Fibroblast of skin of scalp (primary cell): ENCODE measurements around the gene CPXCR1. TPM values are rescaled to one million over a fixed set of nuclear protein-coding genes. Genes with fewer than 3 reads are reported as not detected.
"Not testable (repeated sequence)": the region's sequence is repeated elsewhere in the genome, so short reads cannot be mapped to it uniquely, and the experiment has no call there.

Experiments used
- DNase-seq: peaks from one replicate; pipeline ENCODE4 v3.0.0-alpha.2; 2013
- polyA plus RNA-seq, 2 experiments: library from polyadenylated mRNA; unstranded; fragments of 120-200 nt; gene quantifications; one replicate each; pipeline ENCODE4 v1.2.1, GENCODE V29; 2013; ENCODE audit not compliant: insufficient read length in 2 of 2

Gene CPXCR1
- polyA plus RNA-seq (2013, experiment 1 of 2; ENCODE audit: insufficient read length): not detected
- not detected for polyA plus RNA-seq (2013, experiment 2 of 2; ENCODE audit: insufficient read length)

- DNase-seq: no peak
Measured at GRCh38 chrX:88746925-88747324, at the start of gene CPXCR1. Gene CPXCR1 (plus strand): TSS chrX:88747225. CDS start chrX:88753415, 6,190 bp downstream.

- DNase-seq: no peak
Measured at GRCh38 chrX:88735835-88736234, 11.2 kb upstream of the CPXCR1 start.

GRCh38 chrX:88746215-88746614 lies 810 bp upstream of the CPXCR1 start:
- DNase-seq: not testable (repeated sequence)

- not testable (repeated sequence) for DNase-seq
Measured at GRCh38 chrX:88752339-88752738, 5.3 kb downstream of the CPXCR1 start.

GRCh38 chrX:88789825-88790224 lies 42.8 kb downstream of the CPXCR1 start:
- no peak for DNase-seq
